Osteoblast (primary cell): Measurements from ENCODE around the gene PLB1. TPM values are rescaled to one million over a fixed set of nuclear protein-coding genes. Genes with fewer than 3 reads are reported as not detected.

Experiments used
- DNase-seq: peaks from one replicate; pipeline ENCODE4 v3.0.0; 2011; ENCODE audit warnings: low spot score, mixed read lengths; ENCODE audit not compliant: insufficient read length; ENCODE audit errors: missing footprints
- H2AFZ ChIP-seq: 2 replicates; pipeline ENCODE4 v1.6.0; 2011; ENCODE audit warnings: mild to moderate bottlenecking, low read length
- H3K27ac ChIP-seq: 2 replicates; pipeline ENCODE4 v1.5.1; 2011; ENCODE audit warnings: mild to moderate bottlenecking, low read depth, low read length, moderate library complexity
- H3K27me3 ChIP-seq: 2 replicates; pipeline ENCODE4 v1.6.0; 2012; ENCODE audit warnings: mild to moderate bottlenecking, control low read depth, inconsistent platforms, low read length, moderate library complexity; ENCODE audit not compliant: insufficient read depth
- H3K36me3 ChIP-seq: 2 replicates; pipeline ENCODE4 v1.5.1; 2011; ENCODE audit warnings: mild to moderate bottlenecking, low read length, control low read depth, moderate library complexity; ENCODE audit not compliant: insufficient read depth
- H3K4me1 ChIP-seq: 2 replicates; pipeline ENCODE4 v1.5.1; 2011; ENCODE audit warnings: mild to moderate bottlenecking, low read length, control low read depth, moderate library complexity; ENCODE audit not compliant: insufficient read depth
- H3K4me2 ChIP-seq: 2 replicates; pipeline ENCODE4 v1.6.0; 2011; ENCODE audit warnings: mild to moderate bottlenecking, low read length; ENCODE audit not compliant: insufficient read depth
- H3K4me3 ChIP-seq: fragments of 200-600 bp; sonication (generic); 3 replicates; pipeline ENCODE4 v1.5.1; 2012; ENCODE audit warnings: mild to moderate bottlenecking, low read length, inconsistent platforms; ENCODE audit not compliant: insufficient read depth
- H3K79me2 ChIP-seq: 2 replicates; pipeline ENCODE4 v1.6.0; 2012; ENCODE audit warnings: mild to moderate bottlenecking, low read length, control low read depth, inconsistent platforms; ENCODE audit not compliant: insufficient read depth
- H3K9me3 ChIP-seq: 2 replicates; pipeline ENCODE4 v1.5.1; 2011; ENCODE audit warnings: low read depth, low read length, control low read depth
- H4K20me1 ChIP-seq: 2 replicates; pipeline ENCODE4 v1.6.0; 2012; ENCODE audit warnings: mild to moderate bottlenecking, low read length, control low read depth; ENCODE audit not compliant: insufficient read depth
- CTCF ChIP-seq: IDR thresholded peaks from 2 replicates; pipeline ENCODE4 v1.5.1; 2011; ENCODE audit warnings: mild to moderate bottlenecking, low read depth, low read length, moderate library complexity; ENCODE audit errors: extremely low read depth
- total RNA-seq: library from RNA; depleted of rRNA; stranded (reverse); fragments of >200 nt; gene quantifications from 2 replicates; pipeline ENCODE4 v1.2.3, GENCODE V29; 2012

PLB1 gene
- total RNA-seq, 1 donor, result 0.36 TPM

GRCh38 chr2:28515176-28515751, 19.4 kb downstream of the PLB1 start:
- Histone ChIP-seq H4K20me1 (no peaks in the 10 kb centered on the region), H3K27ac (no peak overlapping the region), H2AFZ (no peak overlapping the region), H3K27me3 (peaks cover 42% of the 10 kb centered on the region), H3K4me2 (no peak overlapping the region), H3K4me1 (no peaks in the 10 kb centered on the region), H3K4me3 (no peak overlapping the region), H3K9me3 (no peaks in the 10 kb centered on the region), H3K79me2 (no peaks in the 10 kb centered on the region), H3K36me3 (no peaks in the 10 kb centered on the region)
- no peak for TF ChIP-seq CTCF
- no peak for DNase-seq

GRCh38 chr2:28516430-28516829, 20.6 kb downstream of the PLB1 start:
- Histone ChIP-seq H3K36me3 (no peaks in the 10 kb centered on the region), H3K9me3 (no peaks in the 10 kb centered on the region), H3K4me2 (no peak overlapping the region), H3K4me3 (no peak overlapping the region), H3K79me2 (no peaks in the 10 kb centered on the region), H3K4me1 (no peaks in the 10 kb centered on the region), H4K20me1 (no peaks in the 10 kb centered on the region), H2AFZ (no peak overlapping the region), H3K27ac (no peak overlapping the region), H3K27me3 (peaks cover 50% of the 10 kb centered on the region)
- DNase-seq, result no peak
- TF ChIP-seq CTCF, result no peak

GRCh38 chr2:28516950-28517349, 21.1 kb downstream of the PLB1 start:
- Histone ChIP-seq H4K20me1 (no peaks in the 10 kb centered on the region), H3K4me3 (no peak overlapping the region), H3K36me3 (no peaks in the 10 kb centered on the region), H3K4me2 (no peak overlapping the region), H3K9me3 (no peaks in the 10 kb centered on the region), H2AFZ (no peak overlapping the region), H3K4me1 (no peaks in the 10 kb centered on the region), H3K27ac (no peak overlapping the region), H3K27me3 (peaks cover 56% of the 10 kb centered on the region), H3K79me2 (no peaks in the 10 kb centered on the region)
- no peak for DNase-seq
- no peak for TF ChIP-seq CTCF

- H3K4me2 ChIP-seq, result no peak overlapping the region
- no peak overlapping the region for H3K27ac ChIP-seq
- no peak overlapping the region for H3K4me3 ChIP-seq
- H3K36me3 ChIP-seq, result no peaks in the 10 kb centered on the region
- DNase-seq, result no peak
- H3K4me1 ChIP-seq, result no peaks in the 10 kb centered on the region
- H3K9me3 ChIP-seq, result no peaks in the 10 kb centered on the region
- H2AFZ ChIP-seq, result no peak overlapping the region
- H3K27me3 ChIP-seq, result peaks cover 84% of the 10 kb centered on the region
- H4K20me1 ChIP-seq, result no peaks in the 10 kb centered on the region
- TF ChIP-seq CTCF, result no peak
- H3K79me2 ChIP-seq, result no peaks in the 10 kb centered on the region
Observed at GRCh38 chr2:28521663-28522062, 25.8 kb downstream of the PLB1 start.
